ENCODE data around the gene STIP1.
"Not testable (repeated sequence)": the region's sequence is repeated elsewhere in the genome, so short reads cannot be mapped to it uniquely, and the experiment has no call there.

Gene STIP1

GRCh38 chr11:64162769-64163168 is 23.2 kb upstream of the STIP1 start:
- no CpG with 5 or more reads among the region's 16 CpGs for WGBS (ENCODE audit: insufficient coverage, insufficient read length)
- DNase-seq (ENCODE audit: low read depth, low spot score); H3K4me1 ChIP-seq (ENCODE audit: control insufficient read depth, insufficient read depth, low read length); H3K27ac ChIP-seq (ENCODE audit: low read length); H3K36me3 ChIP-seq (ENCODE audit: control insufficient read depth, insufficient read depth, low read length); H3K9me3 ChIP-seq (ENCODE audit: control insufficient read depth, insufficient read depth, low read length); H3K4me3 ChIP-seq (ENCODE audit: low read length); H3K27me3 ChIP-seq (ENCODE audit: control insufficient read depth, insufficient read depth, low read length): not testable (repeated sequence)

GRCh38 chr11:64163951-64164350 is 22.0 kb upstream of the STIP1 start:
- Histone ChIP-seq H3K4me3 (ENCODE audit: low read length) (no peak overlapping the region), H3K9me3 (ENCODE audit: control insufficient read depth, insufficient read depth, low read length) (no peaks in the 10 kb centered on the region), H3K27me3 (ENCODE audit: control insufficient read depth, insufficient read depth, low read length) (no peaks in the 10 kb centered on the region), H3K36me3 (ENCODE audit: control insufficient read depth, insufficient read depth, low read length) (no peaks in the 10 kb centered on the region), H3K27ac (ENCODE audit: low read length) (no peak overlapping the region), H3K4me1 (ENCODE audit: control insufficient read depth, insufficient read depth, low read length) (peaks cover 5% of the 10 kb centered on the region)
- DNase-seq (ENCODE audit: low read depth, low spot score): no peak
- no CpG with 5 or more reads among the region's 5 CpGs for WGBS (ENCODE audit: insufficient coverage, insufficient read length)

GRCh38 chr11:64164392-64165312 is 21.3 kb upstream of the STIP1 start:
- Histone ChIP-seq H3K9me3 (ENCODE audit: control insufficient read depth, insufficient read depth, low read length) (no peaks in the 10 kb centered on the region), H3K36me3 (ENCODE audit: control insufficient read depth, insufficient read depth, low read length) (no peaks in the 10 kb centered on the region), H3K27ac (ENCODE audit: low read length) (no peak overlapping the region), H3K4me1 (ENCODE audit: control insufficient read depth, insufficient read depth, low read length) (peaks cover 5% of the 10 kb centered on the region), H3K27me3 (ENCODE audit: control insufficient read depth, insufficient read depth, low read length) (no peaks in the 10 kb centered on the region), H3K4me3 (ENCODE audit: low read length) (no peak overlapping the region; the same call in 1 of the 2 replicates)
- no peak for DNase-seq (ENCODE audit: low read depth, low spot score)
- no CpG with 5 or more reads among the region's 20 CpGs for WGBS (ENCODE audit: insufficient coverage, insufficient read length)

DNA sequence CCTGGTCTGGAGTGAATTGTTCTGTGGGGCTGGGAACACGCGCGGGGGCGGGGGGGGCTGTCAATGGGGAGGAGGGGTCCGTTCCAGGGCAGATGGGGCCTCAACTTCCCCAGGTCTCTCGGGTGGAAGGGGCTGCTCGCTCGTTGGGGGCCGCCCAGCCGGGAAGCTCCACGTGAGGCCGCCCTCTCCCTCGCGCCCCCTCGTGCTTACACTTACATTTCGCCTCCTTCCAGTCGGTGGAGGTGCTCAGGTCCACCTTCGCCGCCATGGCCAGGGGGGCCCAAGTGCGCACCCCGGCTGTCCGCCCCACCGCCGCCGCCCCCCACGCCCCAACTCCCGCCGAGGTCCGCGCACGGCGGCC is 20.5 kb upstream of the STIP1 start:
- no peak for DNase-seq (ENCODE audit: low read depth, low spot score)
- H3K9me3 ChIP-seq (ENCODE audit: control insufficient read depth, insufficient read depth, low read length): no peaks in the 10 kb centered on the region
- no peak overlapping the region for H3K27ac ChIP-seq (ENCODE audit: low read length)
- WGBS (ENCODE audit: insufficient coverage, insufficient read length): no CpG with 5 or more reads among the region's 32 CpGs
- peak overlapping the region; percentile 58; the same call in 1 of the 2 replicates for H3K4me3 ChIP-seq (ENCODE audit: low read length)
- H3K36me3 ChIP-seq (ENCODE audit: control insufficient read depth, insufficient read depth, low read length): no peaks in the 10 kb centered on the region
- peaks cover 5% of the 10 kb centered on the region for H3K4me1 ChIP-seq (ENCODE audit: control insufficient read depth, insufficient read depth, low read length)
- H3K27me3 ChIP-seq (ENCODE audit: control insufficient read depth, insufficient read depth, low read length): no peaks in the 10 kb centered on the region

- H3K27ac ChIP-seq (ENCODE audit: low read length): no peak within 1 kb of the TSS
- peaks cover 5% of the 10 kb centered on the region for H3K4me1 ChIP-seq (ENCODE audit: control insufficient read depth, insufficient read depth, low read length)
- H3K4me3 ChIP-seq (ENCODE audit: low read length): peak within 1 kb of the TSS; percentile 58
- no CpG with 5 or more reads among the region's 92 CpGs for WGBS (ENCODE audit: insufficient coverage, insufficient read length)
- no peak for DNase-seq (ENCODE audit: low read depth, low spot score)
- no peaks in the 10 kb centered on the region for H3K9me3 ChIP-seq (ENCODE audit: control insufficient read depth, insufficient read depth, low read length)
- H3K27me3 ChIP-seq (ENCODE audit: control insufficient read depth, insufficient read depth, low read length): no peaks in the 10 kb centered on the region
- H3K36me3 ChIP-seq (ENCODE audit: control insufficient read depth, insufficient read depth, low read length): no peaks in the 10 kb centered on the region
Measured at GRCh38 chr11:64165842-64166635, 19.9 kb upstream of the STIP1 start, which contains the start of gene MACROD1. Gene MACROD1, minus strand, starts transcription at chr11:64166113. Its CDS starts 119 bp downstream, at chr11:64165994.

- H3K4me3 ChIP-seq (ENCODE audit: low read length): no peak overlapping the region
- DNase-seq (ENCODE audit: low read depth, low spot score): no peak
- H3K4me1 ChIP-seq (ENCODE audit: control insufficient read depth, insufficient read depth, low read length): no peaks in the 10 kb centered on the region
- no peaks in the 10 kb centered on the region for H3K36me3 ChIP-seq (ENCODE audit: control insufficient read depth, insufficient read depth, low read length)
- no peaks in the 10 kb centered on the region for H3K27me3 ChIP-seq (ENCODE audit: control insufficient read depth, insufficient read depth, low read length)
- no peaks in the 10 kb centered on the region for H3K9me3 ChIP-seq (ENCODE audit: control insufficient read depth, insufficient read depth, low read length)
- WGBS (ENCODE audit: insufficient coverage, insufficient read length): no CpG with 5 or more reads among the region's 4 CpGs
- no peak overlapping the region for H3K27ac ChIP-seq (ENCODE audit: low read length)
Measured at GRCh38 chr11:64170419-64170818, 15.6 kb upstream of the STIP1 start.

DNA sequence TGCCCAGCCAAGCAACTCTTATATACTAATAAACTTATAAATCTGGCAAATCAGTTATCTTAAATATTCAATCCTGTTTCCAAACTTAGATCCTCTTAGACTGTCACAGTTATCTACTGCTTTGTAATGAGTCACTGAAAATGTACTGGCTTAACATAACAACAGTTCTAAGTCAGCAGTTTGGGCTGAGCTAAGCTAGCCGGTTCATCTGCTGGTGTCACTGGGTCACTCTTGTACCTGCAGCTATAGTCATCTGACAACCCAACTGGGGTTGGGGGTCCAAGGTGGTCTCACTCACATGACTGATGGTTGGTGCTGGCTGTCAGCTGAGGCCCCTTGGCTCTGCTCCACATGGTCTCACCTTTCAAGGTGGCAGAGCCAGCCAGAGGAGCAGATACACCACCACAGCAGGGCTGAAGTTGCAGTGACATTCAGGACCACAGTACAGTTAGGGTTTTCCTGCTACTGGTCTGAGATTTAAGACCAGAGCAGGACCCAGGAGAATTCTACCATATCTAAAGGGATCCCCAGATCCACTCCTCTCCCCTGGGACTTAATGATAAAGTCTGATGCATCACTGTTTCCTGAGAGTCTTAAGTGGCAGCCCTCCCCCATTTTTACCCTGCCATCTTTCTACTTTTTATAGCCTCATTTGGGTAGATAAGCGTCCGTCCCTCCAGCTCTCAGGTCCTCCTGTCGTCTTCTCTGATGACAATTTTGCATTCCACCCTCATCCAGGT is 12.2 kb upstream of the STIP1 start:
- Histone ChIP-seq H3K4me3 (ENCODE audit: low read length) (no peak overlapping the region), H3K27me3 (ENCODE audit: control insufficient read depth, insufficient read depth, low read length) (no peaks in the 10 kb centered on the region), H3K9me3 (ENCODE audit: control insufficient read depth, insufficient read depth, low read length) (no peaks in the 10 kb centered on the region), H3K27ac (ENCODE audit: low read length) (no peak overlapping the region), H3K4me1 (ENCODE audit: control insufficient read depth, insufficient read depth, low read length) (no peaks in the 10 kb centered on the region), H3K36me3 (ENCODE audit: control insufficient read depth, insufficient read depth, low read length) (no peaks in the 10 kb centered on the region)
- DNase-seq (ENCODE audit: low read depth, low spot score): no peak
- WGBS (ENCODE audit: insufficient coverage, insufficient read length): no CpG with 5 or more reads among the region's 4 CpGs

GRCh38 chr11:64176751-64177150 is 9.2 kb upstream of the STIP1 start:
- no CpG with 5 or more reads among the region's 8 CpGs for WGBS (ENCODE audit: insufficient coverage, insufficient read length)
- no peak for DNase-seq (ENCODE audit: low read depth, low spot score)
- Histone ChIP-seq H3K27me3 (ENCODE audit: control insufficient read depth, insufficient read depth, low read length) (no peaks in the 10 kb centered on the region), H3K9me3 (ENCODE audit: control insufficient read depth, insufficient read depth, low read length) (no peaks in the 10 kb centered on the region), H3K4me3 (ENCODE audit: low read length) (no peak overlapping the region), H3K4me1 (ENCODE audit: control insufficient read depth, insufficient read depth, low read length) (no peaks in the 10 kb centered on the region), H3K36me3 (ENCODE audit: control insufficient read depth, insufficient read depth, low read length) (no peaks in the 10 kb centered on the region), H3K27ac (ENCODE audit: low read length) (no peak overlapping the region)

DNA sequence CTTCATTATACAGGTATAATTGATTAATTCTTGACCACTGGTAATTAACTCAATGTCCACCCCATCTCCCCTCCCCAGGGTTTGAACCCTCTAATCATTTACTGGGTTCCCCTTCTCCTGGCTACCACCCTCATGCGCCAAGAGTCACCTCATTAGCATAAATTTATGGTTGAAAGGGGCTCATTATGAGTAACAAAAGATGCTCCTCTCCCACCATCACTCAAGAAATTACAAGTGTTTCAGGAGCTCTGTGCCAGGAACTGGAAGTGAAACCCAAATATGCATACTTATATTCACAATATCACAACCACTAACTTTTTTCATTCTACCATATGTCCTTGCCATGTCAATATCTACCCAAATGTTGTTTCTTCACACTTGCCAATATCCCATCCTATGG is 7.8 kb upstream of the STIP1 start:
- no peaks in the 10 kb centered on the region for H3K27me3 ChIP-seq (ENCODE audit: control insufficient read depth, insufficient read depth, low read length)
- H3K4me1 ChIP-seq (ENCODE audit: control insufficient read depth, insufficient read depth, low read length): no peaks in the 10 kb centered on the region
- no peak overlapping the region for H3K27ac ChIP-seq (ENCODE audit: low read length)
- no peaks in the 10 kb centered on the region for H3K9me3 ChIP-seq (ENCODE audit: control insufficient read depth, insufficient read depth, low read length)
- H3K4me3 ChIP-seq (ENCODE audit: low read length): no peak overlapping the region
- WGBS (ENCODE audit: insufficient coverage, insufficient read length): no CpG with 5 or more reads among the region's 1 CpG
- no peaks in the 10 kb centered on the region for H3K36me3 ChIP-seq (ENCODE audit: control insufficient read depth, insufficient read depth, low read length)
- DNase-seq (ENCODE audit: low read depth, low spot score): no peak

- WGBS (ENCODE audit: insufficient coverage, insufficient read length): no CpG with 5 or more reads among the region's 12 CpGs
- no peaks in the 10 kb centered on the region for H3K27me3 ChIP-seq (ENCODE audit: control insufficient read depth, insufficient read depth, low read length)
- H3K4me3 ChIP-seq (ENCODE audit: low read length): no peak overlapping the region
- H3K27ac ChIP-seq (ENCODE audit: low read length): no peak overlapping the region
- H3K9me3 ChIP-seq (ENCODE audit: control insufficient read depth, insufficient read depth, low read length): no peaks in the 10 kb centered on the region
- H3K36me3 ChIP-seq (ENCODE audit: control insufficient read depth, insufficient read depth, low read length): no peaks in the 10 kb centered on the region
- no peak for DNase-seq (ENCODE audit: low read depth, low spot score)
- no peaks in the 10 kb centered on the region for H3K4me1 ChIP-seq (ENCODE audit: control insufficient read depth, insufficient read depth, low read length)
Measured at GRCh38 chr11:64178951-64179639, 6.9 kb upstream of the STIP1 start.
